H1 (cell line): Measurements from ENCODE around the gene ZHX3. TPM values are rescaled to one million over a fixed set of nuclear protein-coding genes. Genes with fewer than 3 reads are reported as not detected.

ENCODE experiments used
- CTCF ChIA-PET: fragments of 300-600 bp; sonication (Branson Sonifier 250); formaldehyde crosslinking; loops from one replicate; lab custom pipeline; 2021; ENCODE audit not compliant: partially characterized antibody; lab: Charles Lee
- POLR2A ChIA-PET: fragments of 300-600 bp; sonication (Branson Sonifier 250); formaldehyde crosslinking; loops from one replicate; lab custom pipeline; 2021; ENCODE audit warnings: inconsistent platforms; ENCODE audit not compliant: partially characterized antibody; lab: Charles Lee
- DNase-seq, 2 experiments: peaks; one replicate each; pipeline versions ENCODE4 v3.0.0 to v3.0.0-alpha.2; 2010 to 2022; ENCODE audit warnings: low spot score in 2 of 2, low read depth in 1 of 2, mixed read lengths in 1 of 2
- FAIRE-seq: peaks from 2 replicates; lab custom pipeline; 2011; peaks lifted over from hg19 to GRCh38; lab: Jason Lieb, UNC
- H2AFZ ChIP-seq: 2 replicates; pipeline ENCODE4 v1.8.1; 2012; ENCODE audit warnings: low read length, inconsistent platforms
- H2AK5ac ChIP-seq: 2 replicates; pipeline ENCODE4 v1.6.1; 2013; ENCODE audit warnings: low read depth, low read length
- H2BK120ac ChIP-seq: replicated peaks from 2 replicates; pipeline ENCODE3; 2013; ENCODE audit warnings: low read depth, low read length, inconsistent platforms
- H2BK12ac ChIP-seq: 2 replicates; pipeline ENCODE4 v1.6.1; 2013; ENCODE audit warnings: low read depth, low read length
- H2BK15ac ChIP-seq: 2 replicates; pipeline ENCODE4 v1.6.1; 2013; ENCODE audit warnings: low read length
- H2BK20ac ChIP-seq: 2 replicates; pipeline ENCODE4 v1.6.1; 2013; ENCODE audit warnings: low read length
- H2BK5ac ChIP-seq: 2 replicates; pipeline ENCODE4 v1.6.1; 2013; ENCODE audit warnings: low read depth, low read length
- H3K14ac ChIP-seq: 2 replicates; pipeline ENCODE4 v1.6.1; 2013; ENCODE audit warnings: inconsistent platforms; ENCODE audit not compliant: insufficient read length
- H3K18ac ChIP-seq: 2 replicates; pipeline ENCODE4 v1.6.1; 2013; ENCODE audit warnings: low read length; ENCODE audit errors: extremely low read depth
- H3K23ac ChIP-seq: 2 replicates; pipeline ENCODE4 v1.6.1; 2013; ENCODE audit warnings: inconsistent platforms; ENCODE audit not compliant: insufficient read length
- H3K23me2 ChIP-seq: 2 replicates; pipeline ENCODE4 v1.6.1; 2013; ENCODE audit warnings: low read depth, low read length
- H3K27ac ChIP-seq: 2 replicates; pipeline ENCODE4 v1.6.1; 2011; ENCODE audit warnings: low read depth, low read length, inconsistent platforms
- H3K27me3 ChIP-seq, 4 experiments: replicated peaks in 1 of 4; 1 replicate in 1 of 4; 2 replicates in 3 of 4; pipeline versions ENCODE4 v1.6.1 to v1.8.1; 2011 to 2013; ENCODE audit warnings: low read length in 3 of 4, mild to moderate bottlenecking in 3 of 4, inconsistent platforms in 2 of 4, mixed read lengths in 2 of 4, moderate library complexity in 1 of 4; ENCODE audit not compliant: control insufficient read depth in 3 of 4, insufficient read depth in 3 of 4; ENCODE audit errors: extremely low read depth in 1 of 4
- H3K36me3 ChIP-seq, 4 experiments: 2 replicates each; pipeline versions ENCODE4 v1.6.1 to v1.8.1; 2011 to 2013; ENCODE audit warnings: mild to moderate bottlenecking in 4 of 4, low read length in 3 of 4, moderate library complexity in 2 of 4, control low read depth in 1 of 4, inconsistent platforms in 1 of 4; ENCODE audit not compliant: insufficient read depth in 4 of 4, control insufficient read depth in 2 of 4
- H3K4ac ChIP-seq: replicated peaks from 2 replicates; pipeline ENCODE3; 2013; ENCODE audit warnings: low read length, low read depth, mixed read lengths, inconsistent platforms; ENCODE audit not compliant: insufficient read length
- H3K4me1 ChIP-seq, 4 experiments: replicated peaks in 1 of 4; 1 replicate in 1 of 4; 2 replicates in 3 of 4; pipeline versions ENCODE4 v1.6.1 to v1.8.1; 2011 to 2013; ENCODE audit warnings: low read length in 3 of 4, inconsistent platforms in 2 of 4, mixed read lengths in 1 of 4; ENCODE audit not compliant: insufficient read depth in 4 of 4, control insufficient read depth in 3 of 4
- H3K4me2 ChIP-seq, 2 experiments: 2 replicates each; pipeline versions ENCODE4 v1.6.1 to v1.8.1; 2011 to 2013; ENCODE audit warnings: low read depth in 2 of 2, low read length in 2 of 2, control low read depth in 1 of 2, inconsistent platforms in 1 of 2, mild to moderate bottlenecking in 1 of 2; ENCODE audit not compliant: insufficient read depth in 1 of 2
- H3K4me3 ChIP-seq, 4 experiments: fragments of 200-600, 300-600 bp in 1 of 4; sonication (generic), shearing (Covaris generic), sonication (Bioruptor Twin) in 1 of 4; 2 replicates each; pipeline versions ENCODE4 v1.5.1 to v1.8.1; 2011 to 2016; ENCODE audit warnings: low read length in 4 of 4, low read depth in 3 of 4, control low read depth in 2 of 4, inconsistent platforms in 2 of 4, mild to moderate bottlenecking in 2 of 4, mixed read lengths in 1 of 4, moderate library complexity in 1 of 4; ENCODE audit not compliant: insufficient read depth in 2 of 4; ENCODE audit errors: extremely low read depth in 1 of 4
- H3K56ac ChIP-seq: replicated peaks from 2 replicates; pipeline ENCODE3; 2013; ENCODE audit warnings: low read depth, mild to moderate bottlenecking, mixed read lengths, low read length, inconsistent platforms; ENCODE audit not compliant: insufficient read length
- H3K79me1 ChIP-seq: 2 replicates; pipeline ENCODE4 v1.6.1; 2013; ENCODE audit warnings: low read depth, low read length, control low read depth
- H3K79me2 ChIP-seq, 2 experiments: 2 replicates each; pipeline versions ENCODE4 v1.6.1 to v1.8.1; 2012 to 2013; ENCODE audit warnings: low read length in 2 of 2, mild to moderate bottlenecking in 2 of 2, inconsistent platforms in 1 of 2; ENCODE audit not compliant: insufficient read depth in 2 of 2, control insufficient read depth in 1 of 2
- H3K9ac ChIP-seq, 4 experiments: replicated peaks in 1 of 4; 1 replicate in 1 of 4; 2 replicates in 3 of 4; pipeline versions ENCODE4 v1.6.1 to v1.8.1; 2011 to 2013; ENCODE audit warnings: low read depth in 3 of 4, low read length in 3 of 4, control low read depth in 2 of 4, mild to moderate bottlenecking in 2 of 4, moderate library complexity in 2 of 4, inconsistent platforms in 1 of 4; ENCODE audit errors: extremely low read depth in 1 of 4
- H3K9me3 ChIP-seq, 2 experiments: 2 replicates each; pipeline versions ENCODE4 v1.6.1 to v1.8.1; 2012 to 2013; ENCODE audit warnings: mild to moderate bottlenecking in 2 of 2, moderate library complexity in 2 of 2, control low read depth in 1 of 2, inconsistent platforms in 1 of 2, low read depth in 1 of 2, low read length in 1 of 2, mixed read lengths in 1 of 2; ENCODE audit not compliant: insufficient read depth in 2 of 2
- H4K20me1 ChIP-seq, 2 experiments: replicated peaks in 1 of 2; 2 replicates each; pipeline versions ENCODE3 to v1.8.1; 2011 to 2013; ENCODE audit warnings: inconsistent platforms in 2 of 2, low read length in 2 of 2, mild to moderate bottlenecking in 1 of 2; ENCODE audit not compliant: insufficient read depth in 2 of 2, control insufficient read depth in 1 of 2
- H4K5ac ChIP-seq: 2 replicates; pipeline ENCODE4 v1.6.1; 2013; ENCODE audit warnings: low read length, low read depth, mixed read lengths, inconsistent platforms; ENCODE audit not compliant: insufficient read length
- H4K8ac ChIP-seq: 2 replicates; pipeline ENCODE4 v1.8.0; 2013; ENCODE audit warnings: mild to moderate bottlenecking, moderate library complexity, low read length, inconsistent platforms; ENCODE audit not compliant: insufficient read depth; ENCODE audit errors: extremely low read depth
- H4K91ac ChIP-seq: replicated peaks from 2 replicates; pipeline ENCODE3; 2013; ENCODE audit warnings: low read length, mixed read lengths, inconsistent platforms; ENCODE audit not compliant: insufficient read length
- ASH2L ChIP-seq: fragments of 200-600, 300-600 bp; sonication (generic); IDR thresholded peaks from one replicate; pipeline ENCODE4 v1.7.1; 2017; ENCODE audit warnings: low read length
- ATF3 ChIP-seq: IDR thresholded peaks from 2 replicates; pipeline ENCODE4 v1.6.1; 2011; ENCODE audit warnings: low read depth, mild to moderate bottlenecking, low read length; ENCODE audit not compliant: insufficient read depth
- BACH1 ChIP-seq: IDR thresholded peaks from 2 replicates; pipeline ENCODE4 v1.6.1; 2012; ENCODE audit warnings: low read length, improper control_type of control experiment
- CHD1 ChIP-seq: IDR thresholded peaks from 2 replicates; pipeline ENCODE4 v1.6.1; 2012; ENCODE audit warnings: low read depth, low read length, improper control_type of control experiment
- CHD2 ChIP-seq: IDR thresholded peaks from 2 replicates; pipeline ENCODE4 v1.6.1; 2012; ENCODE audit warnings: low read length, improper control_type of control experiment
- EZH2 ChIP-seq: fragments of 200-600 bp; sonication (generic); IDR thresholded peaks from 2 replicates; pipeline ENCODE4 v1.7.1; 2012; ENCODE audit warnings: low read depth, mild to moderate bottlenecking, moderate library complexity, low read length, inconsistent platforms; ENCODE audit not compliant: severe bottlenecking
- PHF8 ChIP-seq: fragments of 200-600 bp; sonication (generic); conservative IDR thresholded peaks from 2 replicates; pipeline ENCODE4 v1.7.1; 2012; ENCODE audit warnings: low read depth, mild to moderate bottlenecking, inconsistent platforms, low read length, moderate library complexity
- RFX5 ChIP-seq: IDR thresholded peaks from 2 replicates; pipeline ENCODE4 v1.6.1; 2011; ENCODE audit warnings: low read depth, low read length, improper control_type of control experiment, borderline replicate concordance
- SUZ12 ChIP-seq: fragments of 200-600 bp; sonication (generic); IDR thresholded peaks from 2 replicates; pipeline ENCODE4 v1.6.1; 2012; ENCODE audit warnings: mild to moderate bottlenecking, inconsistent platforms, low read length, moderate library complexity, mixed read lengths
- TCF12 ChIP-seq: IDR thresholded peaks from 2 replicates; pipeline ENCODE4 v1.6.1; 2011; ENCODE audit warnings: low read depth, mild to moderate bottlenecking, low read length
- USF2 ChIP-seq: IDR thresholded peaks from 2 replicates; pipeline ENCODE4 v1.6.1; 2011; ENCODE audit warnings: low read length, improper control_type of control experiment
- WGBS, 2 experiments: shearing (Covaris generic) in 1 of 2; methylation state at CpG; one replicate each; pipeline versions ENCODE4 v1.1.6 to v1.1.7; 2013 to 2015; ENCODE audit warnings: low lambda C conversion rate in 2 of 2, mixed read lengths in 2 of 2, inconsistent platforms in 1 of 2, low coverage in 1 of 2, missing lambda C conversion rate in 1 of 2; ENCODE audit not compliant: insufficient replicate concordance in 2 of 2, insufficient coverage in 1 of 2, insufficient read length in 1 of 2; ENCODE audit errors: extremely low coverage in 1 of 2, missing lambda C conversion rate in 1 of 2; 5-methylcytosine and 5-hydroxymethylcytosine counted together
- polyA plus RNA-seq, 7 experiments: library from polyadenylated mRNA; depleted of rRNA in 3 of 7; stranded (reverse) in 5 of 7; unstranded in 2 of 7; fragments of >200 nt in 5 of 7; fragments of 200-250 nt in 2 of 7; gene quantifications; 1 replicate in 5 of 7; 2 replicates in 1 of 7; 4 replicates in 1 of 7; pipeline versions ENCODE4 v1.2.1 to v1.2.3, GENCODE V29; 2011 to 2013; ENCODE audit warnings: missing spikeins in 2 of 7, mixed read lengths in 2 of 7
- total RNA-seq: library from RNA; stranded (reverse); fragmentation: NEBNext Ultra II Directional; extraction: Animal tissue kit (Norgen Biotek cat#: 25700); gene quantifications from 2 replicates; pipeline ENCODE4 v1.2.1, GENCODE V29; 2021

ZHX3 gene
- total and polyA plus RNA-seq, 2 of the 8 experiments (the other 6 are each of a cell fraction or from before 2014, with no cell fraction given) = 1.00 to 7.8 TPM

GRCh38 chr20:41232973-41233926, 84.3 kb downstream of the ZHX3 start:
- Histone ChIP-seq H3K4ac (no peak overlapping the region), H3K79me2 (no peaks in the 10 kb centered on the region), H4K5ac (no peak overlapping the region), H3K36me3 (no peaks in the 10 kb centered on the region), H3K9ac (no peak overlapping the region), H3K79me1 (no peaks in the 10 kb centered on the region), H2BK5ac (no peak overlapping the region), H2BK20ac (no peak overlapping the region), H2AK5ac (no peak overlapping the region), H4K8ac (no peak overlapping the region), H2BK15ac (no peak overlapping the region), H2BK12ac (no peak overlapping the region), H3K23ac (no peak overlapping the region), H4K20me1 (no peaks in the 10 kb centered on the region), H3K9me3 (no peaks in the 10 kb centered on the region), H4K91ac (no peak overlapping the region), H3K27me3 (no peaks in the 10 kb centered on the region), H3K14ac (no peak overlapping the region), H3K4me3 (no peak overlapping the region), H3K18ac (no peak overlapping the region), H3K4me2 (no peak overlapping the region), H3K4me1 (no peaks in the 10 kb centered on the region), H3K27ac (no peak overlapping the region), H3K56ac (no peak overlapping the region), H3K23me2 (no peaks in the 10 kb centered on the region), H2AFZ (no peak overlapping the region), H2BK120ac (no peak overlapping the region)
- TF ChIP-seq PHF8 = no peak
- no peak for TF ChIP-seq CHD2
- TF ChIP-seq TCF12 = no peak
- TF ChIP-seq USF2 = no peak
- no peak for TF ChIP-seq ASH2L
- TF ChIP-seq RFX5 = no peak
- TF ChIP-seq ATF3 = no peak
- TF ChIP-seq CHD1 = no peak
- TF ChIP-seq SUZ12 = no peak
- TF ChIP-seq EZH2 = no peak
- TF ChIP-seq BACH1 = no peak
- POLR2A ChIA-PET = no interaction called here
- WGBS, 2 experiments = 88% methylated on average over 6 of the region's 6 CpGs; no CpG with 5 or more reads in 1 of the 2 experiments
- DNase-seq (no peak), FAIRE-seq (no peak)
- CTCF ChIA-PET = interaction anchor here (0.5 to 2.4 kb wide), 15 partner anchors 9 to 180 kb away, joined by 3 to 15 read pairs (median 3); partner anchors contain the start of gene LPIN3
